C1 segment of cervical spinal cord (tissue), 14 donors: ENCODE results near the gene AGR2.

ENCODE experiments used
- DNase-seq, 14 donors: peaks; one replicate each; lab custom pipeline; 2025; lab: John Stamatoyannopoulos, UW

The AGR2 gene

DNA sequence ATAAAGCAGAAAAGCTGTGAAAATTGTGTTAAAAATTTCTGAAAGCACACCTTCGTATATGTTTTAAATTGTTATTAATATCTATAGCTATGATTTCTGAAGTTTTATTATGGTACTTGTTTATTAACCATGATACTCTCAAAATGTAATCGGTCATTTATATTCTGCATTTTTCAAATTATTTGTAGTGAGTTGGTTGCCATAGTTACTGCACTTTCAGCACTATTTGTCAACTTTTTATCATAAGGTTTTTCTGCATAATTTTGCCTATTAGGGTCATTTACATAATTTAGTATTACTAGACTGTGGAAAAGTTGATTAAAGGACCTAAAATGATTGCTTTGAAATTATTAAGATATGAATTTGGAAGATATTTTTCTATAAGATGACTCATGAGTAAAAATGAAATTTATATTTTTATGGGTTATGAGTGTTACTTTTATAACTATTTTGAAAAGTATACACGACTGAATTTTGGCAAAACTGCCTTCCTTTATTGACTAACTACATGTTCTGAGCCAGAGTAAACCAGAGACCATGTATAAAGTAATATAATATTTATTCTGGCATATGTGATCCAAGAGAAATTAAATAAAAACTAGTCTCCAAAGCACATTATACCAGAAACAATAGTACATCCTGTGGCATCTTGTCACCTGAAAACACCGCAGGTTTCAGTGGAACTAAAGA, 7.9 kb upstream of the AGR2 start:
- no peak for DNase-seq

DNA sequence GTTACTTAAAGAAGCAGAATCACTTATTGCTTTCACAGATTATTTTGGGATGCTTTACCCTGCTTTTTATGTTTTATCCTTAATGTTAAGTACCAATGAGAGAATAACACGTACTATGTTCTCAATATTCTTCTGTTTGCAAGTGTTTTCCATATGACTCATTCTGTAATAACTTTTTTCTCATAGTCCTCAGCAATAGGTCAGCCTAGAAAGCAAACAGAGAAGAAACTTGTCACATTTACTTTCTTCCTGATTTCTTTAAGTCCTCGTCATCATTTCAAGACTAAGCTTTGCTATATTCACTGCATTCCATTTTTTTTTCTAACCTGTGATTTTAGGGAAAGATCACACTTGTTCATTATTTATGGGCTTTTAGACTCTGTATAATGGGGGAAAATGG, 6.8 kb upstream of the AGR2 start:
- no peak for DNase-seq

DNA sequence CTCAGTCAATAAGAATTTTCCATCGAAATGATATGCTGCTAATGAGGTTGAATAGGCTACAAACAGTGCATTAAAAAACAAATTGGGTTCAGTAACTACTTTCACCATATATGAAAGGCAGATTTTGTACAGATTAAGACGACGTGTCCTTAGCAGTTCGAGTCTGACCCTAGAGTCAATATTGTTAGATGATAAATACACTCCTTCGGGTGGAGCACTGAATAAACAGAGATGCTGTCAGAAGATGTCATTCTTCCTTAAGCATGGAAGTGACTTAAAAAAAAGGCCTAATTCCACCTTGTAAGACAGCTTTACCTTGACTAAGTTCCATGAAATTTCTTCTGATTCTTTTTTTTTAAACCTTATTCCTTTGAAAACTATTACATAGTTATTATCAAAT, 5.8 kb upstream of the AGR2 start:
- no peak for DNase-seq

DNA sequence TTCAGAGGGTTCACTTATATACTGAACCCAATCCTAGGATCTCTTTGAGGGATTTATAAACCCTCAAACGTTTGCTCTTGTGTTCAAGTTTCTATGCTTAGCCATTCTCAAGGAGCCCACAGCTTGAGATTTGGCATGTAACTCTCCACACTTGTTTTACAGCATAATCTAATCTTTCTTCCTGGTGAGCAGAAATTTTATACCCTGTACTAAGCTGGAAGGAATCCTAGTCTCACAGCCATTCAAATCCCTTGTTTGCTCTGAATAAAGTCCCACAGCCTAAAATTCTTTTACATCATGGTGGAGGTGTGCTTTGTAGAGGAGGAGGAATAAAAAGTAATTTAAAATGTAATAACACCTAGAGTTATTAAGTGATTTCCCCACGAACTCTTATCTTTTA, 5.3 kb upstream of the AGR2 start:
- no peak for DNase-seq

DNA sequence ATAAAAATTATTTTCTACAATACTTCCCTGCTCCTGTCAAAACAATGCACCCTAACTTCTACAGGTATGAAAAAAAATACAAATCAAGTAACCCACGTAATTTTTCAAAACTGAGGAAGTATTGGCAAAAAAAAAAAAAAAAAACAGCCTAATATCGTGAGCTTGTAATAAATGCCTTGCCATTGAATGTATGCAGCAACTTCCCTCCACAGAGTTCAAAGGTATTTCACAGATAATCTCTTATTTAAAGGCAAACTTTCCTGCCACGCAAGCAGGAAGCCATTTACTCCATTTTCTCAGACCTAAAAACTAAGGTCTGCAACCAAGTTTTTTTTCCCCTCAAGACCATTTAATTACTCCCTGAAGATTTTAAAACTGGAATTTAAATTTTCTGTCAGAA, 642 bp upstream of the AGR2 start:
- no peak for DNase-seq

DNA sequence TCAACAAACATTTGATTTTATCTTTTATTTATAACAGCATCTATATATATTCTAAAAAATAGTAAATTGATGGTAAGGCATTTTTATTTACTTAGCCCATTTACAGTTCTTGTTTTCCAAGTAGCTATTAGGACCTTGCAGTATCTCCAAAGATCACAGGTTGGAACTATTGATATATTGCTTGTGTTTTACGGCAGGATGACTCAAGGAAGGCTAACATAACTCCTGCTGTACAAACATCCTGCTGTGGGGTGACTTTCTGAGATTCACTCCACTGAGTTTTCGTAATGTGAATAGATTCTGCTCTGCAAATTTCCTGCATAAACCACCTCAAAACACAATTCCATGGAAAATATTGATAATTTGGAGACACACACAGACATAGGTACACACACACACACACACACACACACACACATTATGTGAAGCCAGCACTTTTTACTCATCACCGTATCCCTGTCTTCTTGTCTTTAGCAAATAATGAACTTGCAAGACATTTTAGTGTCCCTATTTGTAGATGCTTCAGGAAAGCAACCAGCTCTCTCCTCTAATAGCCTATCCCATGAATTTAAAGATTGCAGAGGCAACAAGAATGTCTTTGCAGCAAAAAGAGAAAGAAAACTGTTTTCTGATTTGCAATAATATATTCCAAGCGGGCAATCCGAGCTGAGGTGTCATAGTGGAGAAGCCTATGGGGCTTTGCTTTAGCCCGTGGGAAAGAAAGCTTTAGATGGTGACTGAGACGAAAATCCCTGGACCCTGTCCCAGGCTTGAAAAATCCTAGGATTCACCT, 722 bp downstream of the AGR2 start:
- no peak for DNase-seq

DNA sequence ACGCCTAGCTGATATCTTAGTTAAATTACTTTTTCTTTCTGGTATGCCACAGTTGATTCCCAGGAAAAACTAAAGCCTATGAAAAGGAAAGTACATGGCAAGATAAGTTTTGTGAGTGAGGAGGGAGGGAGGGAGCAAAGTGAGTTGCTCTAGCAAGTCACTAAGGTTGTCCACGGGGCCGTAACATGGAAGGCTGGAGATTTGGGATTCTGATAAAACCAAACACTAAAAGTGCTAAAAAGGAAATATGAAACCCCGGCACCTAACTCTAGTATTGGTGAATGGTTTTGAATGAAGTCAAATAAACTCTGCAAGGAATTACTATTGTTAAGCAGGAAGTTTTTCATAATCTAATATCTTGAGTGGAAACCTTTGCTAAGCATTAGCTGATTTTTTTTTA, 1.7 kb downstream of the AGR2 start:
- DNase-seq: no peak

DNA sequence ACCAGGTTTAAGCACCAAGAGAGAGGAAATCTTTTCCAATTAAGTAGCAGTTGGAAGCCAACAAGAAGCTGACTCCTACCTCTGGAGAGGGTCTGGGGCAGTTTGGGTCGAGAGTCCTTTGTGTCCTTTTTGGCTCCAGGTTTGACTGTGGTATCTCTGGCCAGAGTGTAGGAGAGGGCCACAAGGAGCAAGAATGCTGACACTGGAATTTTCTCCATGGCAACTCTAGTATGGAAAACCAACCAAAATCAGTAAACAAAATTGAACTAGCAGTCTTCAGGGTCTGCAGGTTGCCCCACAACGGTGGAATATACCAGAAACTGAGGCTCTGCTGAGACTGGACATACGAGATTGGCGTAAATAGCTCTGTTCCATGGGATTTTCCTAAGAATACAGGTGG, 3.2 kb downstream of the AGR2 start:
- no peak for DNase-seq

DNA sequence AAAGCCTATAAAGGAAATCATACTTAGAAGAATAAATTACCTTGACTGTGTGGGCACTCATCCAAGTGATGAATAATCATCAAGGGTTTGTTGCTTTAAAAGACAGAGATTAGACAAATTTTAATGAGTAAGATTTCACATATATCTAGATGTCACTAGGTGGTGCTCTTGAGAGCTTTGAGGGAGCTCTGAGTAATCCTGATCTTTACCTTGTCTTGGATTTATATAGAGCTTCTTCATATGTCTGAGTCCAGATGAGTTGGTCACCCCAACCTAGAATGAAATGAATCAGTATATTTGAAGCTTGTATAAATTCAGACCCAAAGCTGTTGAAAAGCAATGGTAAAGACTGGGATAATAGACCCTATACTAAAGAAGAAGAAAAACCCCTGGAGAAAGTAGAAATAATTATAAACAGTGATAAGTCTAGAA, 3.7 kb downstream of the AGR2 start:
- no peak for DNase-seq

DNA sequence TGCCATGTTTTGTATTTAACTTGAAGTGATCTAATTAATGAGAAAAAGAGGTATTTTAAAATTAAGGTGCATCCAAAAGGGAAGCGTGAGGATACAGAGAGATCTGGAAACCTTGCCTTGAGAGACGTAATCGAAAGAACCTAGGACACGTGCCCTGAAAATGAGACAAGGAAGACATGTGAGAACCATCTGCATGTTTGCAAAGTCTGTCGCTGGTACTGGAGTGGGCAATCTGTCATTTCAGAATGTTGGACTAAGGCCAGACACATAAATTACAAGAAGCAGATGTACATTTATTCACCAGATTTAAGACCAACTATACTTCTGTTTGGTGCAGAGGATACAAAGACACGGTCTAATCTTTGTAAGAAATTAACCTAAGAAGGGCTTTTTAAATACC, 9.2 kb downstream of the AGR2 start:
- DNase-seq: no peak

DNA sequence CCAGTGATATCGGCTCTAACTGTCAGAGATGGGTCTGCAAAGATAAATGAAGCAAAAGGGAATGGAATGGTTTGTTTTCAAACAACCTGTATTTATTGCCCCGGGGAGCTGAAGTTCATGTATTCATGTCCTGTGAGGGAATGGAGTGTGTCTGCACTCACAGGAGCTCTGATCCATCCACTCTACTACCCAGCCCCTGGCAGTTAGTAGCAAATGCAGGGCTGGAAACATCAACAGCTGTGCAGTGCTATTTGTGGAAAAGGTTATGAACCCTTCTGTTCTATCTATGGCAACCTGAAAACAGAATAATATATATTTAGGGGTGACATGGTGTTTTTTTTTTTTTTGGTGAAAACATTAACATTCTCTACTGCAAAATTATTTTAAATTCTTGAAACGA, 9.8 kb downstream of the AGR2 start:
- no peak for DNase-seq

DNA sequence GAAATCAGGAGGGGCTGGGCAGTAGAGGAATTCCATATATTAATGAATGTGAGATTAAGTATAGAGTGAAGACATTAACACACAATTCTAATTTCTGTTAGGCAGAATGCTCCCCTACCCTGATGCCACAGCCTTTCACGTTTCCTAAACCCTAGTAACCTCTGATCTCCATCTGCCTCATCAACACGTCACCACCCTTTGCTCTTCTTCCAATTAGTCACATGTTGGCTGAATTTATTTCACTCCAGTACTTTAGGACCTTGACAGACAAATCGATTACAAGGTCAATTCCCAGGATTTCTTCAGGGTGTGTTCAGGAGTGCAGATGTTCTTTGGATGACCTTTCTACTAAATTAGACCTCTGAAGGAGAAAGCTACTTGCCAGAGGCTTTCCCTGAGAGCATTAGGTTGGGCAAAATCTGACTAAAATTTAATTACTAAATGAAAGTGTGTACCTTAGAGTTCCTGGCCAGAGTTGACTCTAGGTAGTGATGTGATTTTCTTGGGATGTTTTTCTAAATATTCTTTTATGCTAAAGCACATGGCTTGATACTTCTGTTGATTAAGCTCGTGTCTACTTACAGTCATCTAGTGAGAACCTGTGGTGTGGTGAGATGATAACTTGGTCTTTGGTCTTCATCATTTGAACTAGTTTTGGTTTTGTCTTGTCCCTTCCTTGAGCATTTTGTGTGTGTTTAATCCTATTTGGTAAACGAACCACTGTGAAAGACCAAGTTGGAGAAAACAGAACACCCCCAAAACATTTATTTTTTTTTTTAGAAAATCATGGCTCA, 12.7 kb downstream of the AGR2 start:
- DNase-seq: no peak

DNA sequence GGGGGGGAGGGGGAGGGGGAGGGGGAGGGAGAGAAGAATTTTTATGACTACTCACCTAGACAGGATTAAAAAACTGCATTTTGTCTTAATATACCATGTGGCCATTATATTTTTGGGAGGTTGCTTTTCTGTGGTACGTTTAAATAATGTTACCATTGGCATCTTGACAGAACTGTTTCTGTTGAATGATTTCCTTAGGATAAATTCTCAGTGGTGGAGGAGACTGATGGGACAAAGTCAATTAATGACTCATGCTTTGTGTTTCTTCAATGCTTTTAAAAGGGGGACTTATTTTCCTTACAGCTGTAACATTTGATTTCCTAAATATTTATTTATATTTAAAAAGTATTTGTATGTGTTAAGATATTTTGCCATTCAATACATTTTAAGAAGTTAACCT, 13.7 kb downstream of the AGR2 start:
- DNase-seq: no peak

DNA sequence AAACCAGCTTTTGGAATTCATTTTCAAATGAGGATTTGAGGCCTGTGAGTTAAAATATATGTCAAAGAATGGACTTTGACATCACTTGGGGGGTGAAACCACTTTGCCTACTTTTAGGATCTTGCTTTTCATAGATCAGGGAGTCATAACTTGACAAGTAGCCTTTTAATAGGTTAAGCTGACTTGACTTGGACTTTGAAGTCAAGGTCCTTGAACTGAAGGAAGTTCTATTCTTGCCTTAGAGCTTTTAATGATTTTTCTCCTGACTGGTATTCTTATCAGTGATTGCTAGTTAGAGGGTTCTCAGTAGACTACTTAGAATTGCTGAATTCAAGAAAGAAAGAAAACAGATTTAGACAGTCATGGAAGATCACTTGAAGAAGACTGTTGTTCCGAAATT, 17.7 kb downstream of the AGR2 start:
- DNase-seq: no peak

DNA sequence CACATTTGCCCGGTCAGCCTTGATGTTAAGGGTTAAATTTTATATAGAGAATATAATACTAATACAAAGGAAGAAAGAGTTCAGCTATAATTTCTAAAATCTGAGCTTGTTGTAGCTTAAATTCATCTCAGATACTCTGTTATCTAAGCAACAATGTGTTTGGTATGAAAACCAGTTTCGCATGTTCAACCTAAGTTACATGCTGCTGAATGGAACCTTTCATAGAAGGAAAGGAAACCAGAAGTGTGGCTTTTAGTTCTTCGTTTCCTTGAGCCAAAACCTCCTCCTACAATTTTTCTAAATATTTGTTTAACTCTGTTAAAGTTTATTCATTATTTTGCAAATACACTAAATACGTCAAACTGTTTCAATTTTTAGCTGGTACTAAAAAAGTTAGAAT, 18.5 kb downstream of the AGR2 start:
- DNase-seq: no peak

DNA sequence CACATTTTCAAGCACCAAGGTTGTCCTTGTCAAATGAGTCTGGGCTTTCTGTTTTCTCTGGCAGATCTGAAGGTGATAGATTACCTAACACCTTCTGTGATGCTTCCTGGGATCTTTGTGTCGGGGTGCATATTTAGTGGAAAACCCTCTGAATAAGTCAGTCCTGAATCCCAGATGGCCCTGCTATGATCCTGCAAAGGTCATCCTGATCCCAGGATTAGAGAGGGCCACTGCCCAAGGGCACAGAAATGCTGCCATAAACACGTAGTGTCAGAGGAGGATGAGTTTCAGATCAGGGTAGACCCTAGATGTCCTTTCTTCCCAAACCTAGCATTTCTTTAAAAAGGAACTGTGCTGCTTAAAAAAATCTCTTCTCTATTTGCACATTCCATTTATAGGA, 19.0 kb downstream of the AGR2 start:
- no peak for DNase-seq

DNA sequence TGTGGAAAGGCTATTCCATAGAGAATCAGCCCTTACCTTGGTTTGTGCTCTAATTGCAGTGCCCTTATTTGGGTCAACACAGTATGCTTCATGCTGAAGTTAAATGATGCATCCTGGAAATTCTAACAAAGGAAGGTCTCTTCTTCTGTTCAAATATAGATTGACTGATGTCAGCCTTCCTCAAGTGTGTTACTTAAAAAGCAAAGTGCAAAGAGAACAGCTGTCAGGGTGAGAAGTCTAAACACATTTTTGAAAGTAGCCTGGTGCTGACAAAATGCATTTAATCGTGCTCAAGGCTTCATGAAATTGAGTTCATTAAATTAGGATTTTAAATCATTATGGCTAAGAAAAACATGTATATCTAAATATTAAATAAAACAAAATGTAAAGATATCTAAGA, 19.5 kb downstream of the AGR2 start:
- no peak for DNase-seq

DNA sequence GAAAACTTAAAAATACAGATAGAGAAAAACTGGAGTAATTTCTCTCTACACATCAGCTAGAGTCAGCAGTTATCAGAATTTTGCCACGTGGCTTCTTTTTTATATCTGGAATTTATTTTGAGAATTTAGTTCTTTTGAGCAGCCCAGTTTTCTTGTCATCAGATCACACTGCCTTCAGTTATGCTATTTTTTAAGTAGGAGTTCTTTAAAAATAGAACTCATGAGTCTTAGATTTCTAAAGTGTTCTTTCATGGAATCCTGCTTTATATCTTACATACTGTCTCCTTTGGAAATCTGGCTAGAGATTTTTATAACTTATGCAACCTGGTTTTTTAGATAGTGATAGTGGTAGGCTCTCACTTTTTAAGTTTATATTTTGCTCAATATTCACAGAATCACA, 24.2 kb downstream of the AGR2 start:
- DNase-seq: no peak

DNA sequence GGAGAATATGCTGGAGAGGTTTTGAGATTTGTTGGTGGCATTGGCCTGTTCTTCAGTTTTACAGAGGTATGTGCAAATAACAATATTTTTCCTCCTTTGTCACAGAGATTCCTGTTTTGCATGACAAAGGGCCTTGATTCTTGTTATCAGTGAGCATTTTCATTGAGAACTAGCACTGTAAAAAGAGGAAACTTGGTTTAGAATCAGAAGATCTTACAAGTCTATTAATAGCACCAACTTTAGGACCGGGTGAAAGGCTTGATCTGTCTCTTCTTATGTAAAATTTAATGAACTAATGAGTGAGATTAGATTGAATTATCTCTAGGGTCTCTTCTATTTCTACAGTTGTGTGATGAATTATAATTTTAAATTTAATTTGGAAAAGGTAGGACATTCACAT, 25.7 kb downstream of the AGR2 start:
- DNase-seq: no peak

DNA sequence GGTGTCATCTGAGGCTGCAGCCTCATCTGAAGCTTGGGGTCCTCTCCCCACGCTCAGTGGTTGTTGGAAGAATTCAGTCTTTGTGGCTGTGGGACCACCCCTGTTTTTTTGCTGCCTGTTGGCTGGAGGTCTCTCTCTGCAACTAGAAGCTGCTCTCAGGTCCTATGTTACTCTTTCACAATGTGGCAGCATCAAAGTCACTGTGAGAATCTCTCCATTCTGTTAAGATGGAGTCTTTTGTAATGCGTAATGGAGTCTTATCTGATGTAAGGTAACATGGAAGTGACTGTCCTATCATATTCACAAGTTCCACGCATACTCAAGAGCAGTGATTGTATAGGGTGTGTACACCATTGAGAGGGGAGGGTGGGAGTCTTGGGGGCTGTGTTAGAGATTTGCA, 26.3 kb downstream of the AGR2 start:
- DNase-seq: no peak

DNA sequence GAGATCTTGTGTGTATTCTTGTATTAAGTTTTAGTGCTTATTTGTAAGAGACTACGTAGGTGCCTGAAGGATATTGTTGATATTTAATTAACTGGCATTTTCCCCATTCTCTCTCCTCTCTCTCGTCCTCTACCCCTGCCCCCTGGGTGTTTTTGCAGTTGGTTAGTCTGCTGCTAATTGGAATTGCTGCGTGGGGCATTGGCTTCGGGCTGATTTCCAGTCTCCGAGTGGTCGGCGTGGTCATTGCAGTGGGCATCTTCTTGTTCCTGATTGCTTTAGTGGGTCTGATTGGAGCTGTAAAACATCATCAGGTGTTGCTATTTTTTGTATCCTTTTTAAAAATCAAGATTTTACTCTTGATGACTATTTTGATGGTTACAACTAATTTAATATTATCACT, 28.7 kb downstream of the AGR2 start:
- DNase-seq: no peak

DNA sequence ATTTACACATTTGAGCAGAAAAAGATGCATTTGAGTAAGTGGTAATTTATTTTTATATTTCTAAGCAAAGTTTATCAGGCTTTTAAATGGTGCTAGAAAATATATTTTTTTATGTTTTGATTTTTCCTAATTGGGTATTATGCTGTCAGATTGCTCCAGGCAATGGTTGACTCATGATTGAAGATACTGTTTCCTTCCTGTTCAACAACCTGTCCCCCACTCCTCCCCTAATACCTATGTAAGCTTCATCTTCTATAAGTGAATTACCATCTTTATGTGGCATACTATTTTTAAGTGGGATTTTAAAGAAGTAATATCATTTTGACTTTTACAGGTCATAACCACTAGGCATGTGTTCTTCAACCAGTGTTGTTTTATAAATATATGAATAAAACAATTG, 29.8 kb downstream of the AGR2 start:
- DNase-seq: no peak

DNA sequence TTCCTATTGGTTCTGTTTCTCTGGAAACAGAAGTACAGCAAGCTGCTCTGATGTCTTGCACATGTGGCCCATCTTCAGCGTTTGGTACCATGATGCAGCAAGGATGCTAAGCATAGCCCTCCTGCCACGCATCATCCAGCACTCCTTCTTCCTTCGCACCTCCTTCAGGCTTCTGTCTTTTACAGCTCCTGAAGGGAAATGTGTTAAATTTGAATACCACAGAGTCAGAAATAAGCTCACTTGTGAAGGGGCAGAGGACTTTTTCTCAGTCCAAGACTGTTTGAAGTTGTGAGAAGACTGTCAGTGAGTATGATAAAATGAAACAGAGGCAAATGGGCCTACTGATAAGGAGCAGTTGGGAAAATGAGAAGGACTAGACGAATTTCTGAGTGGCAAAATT, 30.5 kb downstream of the AGR2 start:
- no peak for DNase-seq
